ENCODE results near the gene ARSD. TPM values are rescaled to one million over a fixed set of nuclear protein-coding genes. Genes with fewer than 3 reads are reported as not detected.
"Not testable (repeated sequence)": the region's sequence is repeated elsewhere in the genome, so short reads cannot be mapped to it uniquely, and the experiment has no call there.

Gene ARSD
- total and polyA plus RNA-seq, 3 experiments from 2014 or later: 1.6 to 4.0 (median 2.2) TPM

- peaks cover 0 to 3% of the 10 kb centered on the region in 2 donors for H3K27me3 Mint-ChIP-seq
- peak overlapping the region in 4 of 8 donors; percentile 56 to 92 (median 77) for H3K27ac Mint-ChIP-seq
- H3K4me3 Mint-ChIP-seq: peak overlapping the region in 4 of 7 donors; percentile 12 to 77 (median 28)
- no peak for DNase-seq
- no peaks in the 10 kb centered on the region for H3K9me3 ChIP-seq (ENCODE audit: low read length)
- POLR2A ChIA-PET: no interaction called here
- no peaks in the 10 kb centered on the region for H3K27me3 ChIP-seq (ENCODE audit: insufficient read depth, low read length, poor library complexity, severe bottlenecking)
- H3K36me3 Mint-ChIP-seq: no peaks in the 10 kb centered on the region
- no peak overlapping the region for H3K4me3 ChIP-seq (ENCODE audit: low read length)
- H3K4me1 Mint-ChIP-seq: peaks cover 16 to 19% (median 18%) of the 10 kb centered on the region in 3 donors
- no peak overlapping the region for H3K27ac ChIP-seq (ENCODE audit: low read depth, low read length)
- CTCF ChIA-PET: no interaction called here
- no peaks in the 10 kb centered on the region for H3K36me3 ChIP-seq (ENCODE audit: insufficient read depth, low read length)
- no peaks in the 10 kb centered on the region for H3K4me1 ChIP-seq (ENCODE audit: insufficient read depth, low read length)
- H3K9me3 Mint-ChIP-seq: peaks cover 0 to 10% (median 2%) of the 10 kb centered on the region in 5 donors
Observed at GRCh38 chrX:2897311-2897689, 31.8 kb downstream of the ARSD start.

GRCh38 chrX:2894885-2895292 is 34.2 kb downstream of the ARSD start:
- Histone ChIP-seq H3K9me3 (ENCODE audit: low read length) (no peaks in the 10 kb centered on the region), H3K27ac (ENCODE audit: low read depth, low read length) (no peak overlapping the region), H3K4me1 (ENCODE audit: insufficient read depth, low read length) (no peaks in the 10 kb centered on the region), H3K36me3 (ENCODE audit: insufficient read depth, low read length) (no peaks in the 10 kb centered on the region), H3K4me3 (ENCODE audit: low read length) (no peak overlapping the region), H3K27me3 (ENCODE audit: insufficient read depth, low read length, poor library complexity, severe bottlenecking) (no peaks in the 10 kb centered on the region)
- no peak for DNase-seq
- POLR2A ChIA-PET: no interaction called here
- CTCF ChIA-PET: no interaction called here
- peaks cover 0 to 2% (median 0%) of the 10 kb centered on the region in 5 donors for H3K9me3 Mint-ChIP-seq
- H3K4me3 Mint-ChIP-seq: peak overlapping the region in 1 of 7 donors; percentile 10
- no peaks in the 10 kb centered on the region for H3K36me3 Mint-ChIP-seq
- peak overlapping the region in 1 of 8 donors; percentile 67 for H3K27ac Mint-ChIP-seq
- peaks cover 0 to 3% of the 10 kb centered on the region in 2 donors for H3K27me3 Mint-ChIP-seq
- peaks cover 16 to 23% (median 23%) of the 10 kb centered on the region in 3 donors for H3K4me1 Mint-ChIP-seq

DNA sequence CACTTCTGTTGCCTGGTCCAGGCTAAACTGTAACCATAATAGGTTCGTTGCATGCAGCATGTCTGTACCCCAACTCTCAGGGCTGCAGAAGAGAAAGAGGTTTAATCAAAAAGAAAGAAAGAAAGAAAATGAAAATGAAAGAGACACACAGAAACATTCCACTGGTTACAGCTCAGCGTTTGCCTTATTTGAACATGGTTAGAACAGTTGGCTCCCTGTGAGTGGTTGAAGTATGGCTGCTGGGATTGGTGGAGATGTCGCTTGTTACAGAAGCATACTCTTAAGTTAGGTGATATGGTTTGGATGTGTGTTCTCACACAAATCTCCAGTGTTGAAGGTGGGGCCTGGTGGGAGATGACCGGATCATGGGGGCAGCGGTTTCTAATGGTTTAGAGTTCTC is 36.3 kb downstream of the ARSD start:
- POLR2A ChIA-PET: no interaction called here
- H3K9me3 Mint-ChIP-seq: peaks cover 0 to 2% (median 0%) of the 10 kb centered on the region in 5 donors
- CTCF ChIA-PET: no interaction called here
- Histone ChIP-seq H3K9me3 (ENCODE audit: low read length) (no peaks in the 10 kb centered on the region), H3K27ac (ENCODE audit: low read depth, low read length) (no peak overlapping the region), H3K27me3 (ENCODE audit: insufficient read depth, low read length, poor library complexity, severe bottlenecking) (no peaks in the 10 kb centered on the region), H3K4me1 (ENCODE audit: insufficient read depth, low read length) (no peaks in the 10 kb centered on the region), H3K4me3 (ENCODE audit: low read length) (no peak overlapping the region), H3K36me3 (ENCODE audit: insufficient read depth, low read length) (no peaks in the 10 kb centered on the region)
- H3K27me3 Mint-ChIP-seq: peaks cover 3 to 8% of the 10 kb centered on the region in 2 donors
- H3K36me3 Mint-ChIP-seq: no peaks in the 10 kb centered on the region
- DNase-seq: no peak
- no peak overlapping the region for H3K4me3 Mint-ChIP-seq
- H3K4me1 Mint-ChIP-seq: peaks cover 17 to 28% (median 25%) of the 10 kb centered on the region in 3 donors
- H3K27ac Mint-ChIP-seq: peak overlapping the region in 1 of 8 donors; percentile 52

DNA sequence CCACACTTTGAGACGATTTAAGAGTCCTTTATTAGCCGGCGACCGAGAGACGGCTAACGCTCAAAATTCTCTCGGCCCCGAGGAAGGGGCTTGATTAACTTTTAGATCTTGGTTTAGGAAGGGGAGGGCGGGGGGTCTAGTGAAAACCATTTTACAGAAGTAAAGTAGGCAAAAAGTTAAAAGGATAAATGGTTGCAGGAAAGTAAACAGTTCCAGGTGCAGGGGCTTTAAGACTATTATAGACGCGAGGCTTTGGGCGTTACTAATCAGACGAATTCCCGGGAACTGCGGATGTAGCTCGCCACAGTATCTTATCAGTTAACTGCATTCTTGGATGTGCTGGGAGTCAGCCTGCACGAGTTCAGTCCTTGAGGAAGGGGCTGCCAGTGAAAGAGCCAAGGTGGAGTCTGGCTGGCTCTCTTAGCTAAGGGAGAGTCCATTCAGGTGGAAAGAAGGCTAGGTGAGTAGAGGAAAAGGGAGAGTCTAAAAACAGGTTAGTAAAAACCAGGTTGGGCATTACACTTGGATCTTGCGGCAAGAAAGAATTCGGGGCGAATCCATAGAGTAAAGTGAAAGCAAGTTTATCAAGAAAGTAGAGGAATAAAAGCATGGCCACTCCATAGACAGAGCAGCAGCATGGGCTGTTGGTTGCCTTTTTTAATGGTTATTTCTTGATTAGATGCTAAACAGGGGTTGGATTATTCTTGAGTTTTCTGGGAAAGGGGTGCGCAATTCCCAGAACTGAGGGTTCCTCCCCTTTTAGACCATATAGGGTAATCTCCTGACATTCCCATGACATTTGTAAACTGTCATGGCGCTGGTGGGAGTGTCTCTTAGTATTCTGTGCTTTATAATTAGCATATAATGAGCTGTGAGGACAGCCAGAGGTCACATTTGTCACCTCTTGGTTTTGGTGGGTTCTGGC is 38.3 kb downstream of the ARSD start:
- H3K4me1 ChIP-seq (ENCODE audit: insufficient read depth, low read length); H3K27me3 Mint-ChIP-seq; H3K9me3 ChIP-seq (ENCODE audit: low read length); DNase-seq; H3K4me3 ChIP-seq (ENCODE audit: low read length); CTCF ChIA-PET; H3K27me3 ChIP-seq (ENCODE audit: insufficient read depth, low read length, poor library complexity, severe bottlenecking); H3K36me3 Mint-ChIP-seq; H3K9me3 Mint-ChIP-seq; POLR2A ChIA-PET; H3K36me3 ChIP-seq (ENCODE audit: insufficient read depth, low read length): not testable (repeated sequence)
- Mint-ChIP-seq H3K27ac (peak overlapping the region in 1 of 8 donors; percentile 15), H3K4me1 (peaks cover 11 to 20% (median 18%) of the 10 kb centered on the region in 3 donors), H3K4me3 (peak overlapping the region in 2 of 7 donors; percentile 40 to 85)
- H3K27ac ChIP-seq (ENCODE audit: low read depth, low read length): peak overlapping the region; percentile 72

GRCh38 chrX:2889706-2890490 is 39.2 kb downstream of the ARSD start:
- H3K27me3 ChIP-seq (ENCODE audit: insufficient read depth, low read length, poor library complexity, severe bottlenecking); H3K9me3 ChIP-seq (ENCODE audit: low read length); H3K4me1 ChIP-seq (ENCODE audit: insufficient read depth, low read length); H3K36me3 ChIP-seq (ENCODE audit: insufficient read depth, low read length); H3K36me3 Mint-ChIP-seq; DNase-seq; CTCF ChIA-PET; H3K9me3 Mint-ChIP-seq; POLR2A ChIA-PET; H3K27me3 Mint-ChIP-seq: not testable (repeated sequence)
- H3K27ac ChIP-seq (ENCODE audit: low read depth, low read length): peak overlapping the region; percentile 72
- Mint-ChIP-seq H3K4me3 (peak overlapping the region; percentile 83 to 92 (median 87)), H3K27ac (peak overlapping the region in 5 of 8 donors; percentile 67 to 87 (median 73)), H3K4me1 (peaks cover 11 to 20% (median 18%) of the 10 kb centered on the region in 3 donors)
- peak overlapping the region; percentile 32 for H3K4me3 ChIP-seq (ENCODE audit: low read length)

DNA sequence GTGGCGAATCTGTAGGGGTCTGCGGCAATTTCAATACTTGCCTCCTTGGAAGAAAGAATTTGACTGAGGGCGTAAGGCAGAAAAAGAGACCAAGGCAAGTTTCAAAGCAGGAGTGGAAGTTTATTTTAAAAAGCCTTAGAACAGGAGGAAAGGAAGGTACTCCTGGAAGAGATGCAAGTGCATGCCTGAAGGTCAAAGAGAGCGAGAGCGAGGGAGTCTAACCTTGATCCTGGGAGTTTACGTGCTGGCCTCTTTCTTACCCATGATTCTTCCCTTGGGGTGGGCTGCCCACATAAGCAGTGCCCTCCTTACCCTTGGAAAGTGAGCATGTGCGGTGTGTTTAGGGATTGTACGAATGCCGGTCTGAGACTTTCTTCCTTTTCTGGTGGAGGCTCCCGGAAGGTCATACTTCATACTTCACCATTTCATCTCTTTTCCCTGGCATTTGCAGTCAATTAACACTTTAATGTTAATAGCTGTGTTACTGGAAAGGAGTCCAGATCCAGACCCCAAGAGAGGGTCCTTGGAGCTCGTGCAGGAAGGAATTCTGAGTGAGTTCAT is 40.0 kb downstream of the ARSD start:
- H3K27ac Mint-ChIP-seq: peak overlapping the region in 4 of 8 donors; percentile 35 to 87 (median 60)
- Histone ChIP-seq H3K4me3 (ENCODE audit: low read length) (peak overlapping the region; percentile 32), H3K27me3 (ENCODE audit: insufficient read depth, low read length, poor library complexity, severe bottlenecking) (no peaks in the 10 kb centered on the region), H3K4me1 (ENCODE audit: insufficient read depth, low read length) (no peaks in the 10 kb centered on the region), H3K27ac (ENCODE audit: low read depth, low read length) (peak overlapping the region; percentile 24), H3K9me3 (ENCODE audit: low read length) (no peaks in the 10 kb centered on the region), H3K36me3 (ENCODE audit: insufficient read depth, low read length) (no peaks in the 10 kb centered on the region)
- ChIA-PET CTCF (no interaction called here), POLR2A (no interaction called here)
- peaks cover 11 to 20% (median 18%) of the 10 kb centered on the region in 3 donors for H3K4me1 Mint-ChIP-seq
- DNase-seq: no peak
- no peaks in the 10 kb centered on the region for H3K36me3 Mint-ChIP-seq
- H3K27me3 Mint-ChIP-seq: peaks cover 3 to 7% of the 10 kb centered on the region in 2 donors
- peak overlapping the region; percentile 83 to 92 (median 87) for H3K4me3 Mint-ChIP-seq
- peaks cover 0 to 2% (median 0%) of the 10 kb centered on the region in 5 donors for H3K9me3 Mint-ChIP-seq

DNA sequence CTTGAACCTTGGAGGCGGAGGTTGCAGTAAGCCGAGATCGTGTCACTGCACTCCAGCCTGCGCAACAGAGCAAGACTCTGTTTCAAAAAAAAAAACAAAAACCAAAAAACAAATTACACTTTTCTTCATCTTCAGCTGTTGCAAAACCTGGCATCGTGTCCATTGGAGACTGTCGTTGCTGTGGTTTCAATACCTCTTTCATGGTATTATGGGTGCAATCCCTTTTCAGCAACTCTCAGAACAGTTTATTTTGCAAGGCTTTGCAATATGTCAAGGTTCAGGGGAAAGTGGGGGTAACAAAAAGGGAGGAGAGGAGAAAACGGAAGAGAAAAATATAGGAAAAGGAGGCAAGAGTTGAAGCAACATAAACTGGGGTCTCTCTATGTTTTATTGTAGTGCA is 40.8 kb downstream of the ARSD start:
- ChIA-PET CTCF (no interaction called here), POLR2A (no interaction called here)
- peaks cover 3 to 7% of the 10 kb centered on the region in 2 donors for H3K27me3 Mint-ChIP-seq
- DNase-seq: no peak
- no peak overlapping the region for H3K27ac Mint-ChIP-seq
- peak overlapping the region in 6 of 7 donors; percentile 8 to 92 (median 86) for H3K4me3 Mint-ChIP-seq
- Histone ChIP-seq H3K27me3 (ENCODE audit: insufficient read depth, low read length, poor library complexity, severe bottlenecking) (no peaks in the 10 kb centered on the region), H3K27ac (ENCODE audit: low read depth, low read length) (no peak overlapping the region), H3K9me3 (ENCODE audit: low read length) (no peaks in the 10 kb centered on the region), H3K36me3 (ENCODE audit: insufficient read depth, low read length) (no peaks in the 10 kb centered on the region), H3K4me3 (ENCODE audit: low read length) (no peak overlapping the region), H3K4me1 (ENCODE audit: insufficient read depth, low read length) (no peaks in the 10 kb centered on the region)
- H3K9me3 Mint-ChIP-seq: peaks cover 0 to 2% (median 0%) of the 10 kb centered on the region in 5 donors
- peaks cover 11 to 20% (median 18%) of the 10 kb centered on the region in 3 donors for H3K4me1 Mint-ChIP-seq
- H3K36me3 Mint-ChIP-seq: no peaks in the 10 kb centered on the region
